HT-29 (cell line): Measurements from ENCODE around the gene CEBPG. TPM values are rescaled to one million over a fixed set of nuclear protein-coding genes. Genes with fewer than 3 reads are reported as not detected.

ENCODE experiments used
- DNase-seq: peaks from one replicate; pipeline ENCODE4 v3.0.0-alpha.2; 2015; ENCODE audit warnings: low spot score
- total RNA-seq: library from RNA; depleted of rRNA; stranded (reverse); fragments of >200 nt; shearing (Covaris generic); gene quantifications from 2 replicates; pipeline ENCODE4 v1.2.3, GENCODE V29; 2014

CEBPG gene
- total RNA-seq, 1 experiment from 2014 or later: 37.4 TPM

- DNase-seq: no peak
Measured at GRCh38 chr19:33394723-33395560, 21.4 kb downstream of the CEBPG start.

- DNase-seq: no peak
Measured at GRCh38 chr19:33395561-33396550, 22.3 kb downstream of the CEBPG start.

GRCh38 chr19:33396701-33397535 is 23.4 kb downstream of the CEBPG start:
- no peak for DNase-seq

GRCh38 chr19:33397536-33398360 is 24.2 kb downstream of the CEBPG start:
- peak; percentile 37 for DNase-seq

- DNase-seq: no peak
Measured at GRCh38 chr19:33398361-33399060, 25.0 kb downstream of the CEBPG start.

GRCh38 chr19:33399081-33399744 is 25.7 kb downstream of the CEBPG start:
- no peak for DNase-seq

- no peak for DNase-seq
Measured at GRCh38 chr19:33399745-33400681, 26.5 kb downstream of the CEBPG start.

- DNase-seq: no peak
Measured at GRCh38 chr19:33400856-33401682, 27.6 kb downstream of the CEBPG start.

GRCh38 chr19:33401683-33402420 is 28.3 kb downstream of the CEBPG start:
- no peak for DNase-seq

GRCh38 chr19:33402421-33403220 is 29.1 kb downstream of the CEBPG start:
- DNase-seq: peak; percentile 37

- no peak for DNase-seq
Measured at GRCh38 chr19:33403221-33403972, 29.9 kb downstream of the CEBPG start.

- DNase-seq: no peak
Measured at GRCh38 chr19:33403973-33404304, 30.4 kb downstream of the CEBPG start.

GRCh38 chr19:33404506-33405253 is 31.2 kb downstream of the CEBPG start:
- no peak for DNase-seq

- no peak for DNase-seq
Measured at GRCh38 chr19:33405254-33405552, 31.7 kb downstream of the CEBPG start.
